Measurements from ENCODE around the gene TDP2.

The TDP2 gene, protein sequence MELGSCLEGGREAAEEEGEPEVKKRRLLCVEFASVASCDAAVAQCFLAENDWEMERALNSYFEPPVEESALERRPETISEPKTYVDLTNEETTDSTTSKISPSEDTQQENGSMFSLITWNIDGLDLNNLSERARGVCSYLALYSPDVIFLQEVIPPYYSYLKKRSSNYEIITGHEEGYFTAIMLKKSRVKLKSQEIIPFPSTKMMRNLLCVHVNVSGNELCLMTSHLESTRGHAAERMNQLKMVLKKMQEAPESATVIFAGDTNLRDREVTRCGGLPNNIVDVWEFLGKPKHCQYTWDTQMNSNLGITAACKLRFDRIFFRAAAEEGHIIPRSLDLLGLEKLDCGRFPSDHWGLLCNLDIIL

DNA sequence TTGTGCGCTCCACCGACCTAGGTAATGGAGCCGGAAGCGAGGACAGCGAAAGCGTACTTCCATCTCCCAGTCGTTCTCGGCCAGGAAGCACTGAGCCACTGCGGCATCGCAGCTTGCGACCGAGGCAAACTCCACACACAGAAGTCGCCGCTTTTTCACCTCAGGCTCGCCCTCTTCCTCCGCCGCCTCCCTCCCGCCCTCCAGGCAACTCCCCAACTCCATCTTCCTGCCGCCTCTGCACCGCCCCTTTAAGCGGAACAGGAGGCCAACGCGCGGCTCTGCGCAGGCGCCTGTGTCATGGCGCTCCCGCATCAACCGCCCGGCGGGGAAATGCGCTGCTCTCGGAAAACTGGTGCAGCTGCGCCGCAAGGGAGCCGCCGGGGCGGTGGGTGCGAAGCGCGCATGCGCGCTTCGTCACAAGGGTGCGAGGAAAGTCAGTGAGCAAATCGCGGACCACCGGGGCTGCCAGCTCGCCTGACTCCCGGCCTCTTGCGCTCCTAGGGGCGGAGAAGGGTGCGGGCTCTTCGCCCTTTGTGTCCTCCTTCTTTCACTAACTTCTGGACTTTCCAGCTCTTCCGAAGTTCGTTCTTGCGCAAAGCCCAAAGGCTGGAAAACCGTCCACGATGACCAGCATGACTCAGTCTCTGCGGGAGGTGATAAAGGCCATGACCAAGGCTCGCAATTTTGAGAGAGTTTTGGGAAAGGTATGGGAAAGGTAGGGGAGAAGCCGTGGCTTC, at the start of gene TDP2, which contains the start of gene ACOT13:
Gene TDP2, minus strand, starts transcription at position 259 of the 737 bp plus-strand sequence. Its CDS starts 37 bp downstream, at position 222.
Gene ACOT13, plus strand, starts transcription at position 437 of the 737 bp plus-strand sequence. Its CDS starts 187 bp downstream, at position 624.
- peak; percentile 96 for DNase-seq (ENCODE audit: low spot score)

DNA sequence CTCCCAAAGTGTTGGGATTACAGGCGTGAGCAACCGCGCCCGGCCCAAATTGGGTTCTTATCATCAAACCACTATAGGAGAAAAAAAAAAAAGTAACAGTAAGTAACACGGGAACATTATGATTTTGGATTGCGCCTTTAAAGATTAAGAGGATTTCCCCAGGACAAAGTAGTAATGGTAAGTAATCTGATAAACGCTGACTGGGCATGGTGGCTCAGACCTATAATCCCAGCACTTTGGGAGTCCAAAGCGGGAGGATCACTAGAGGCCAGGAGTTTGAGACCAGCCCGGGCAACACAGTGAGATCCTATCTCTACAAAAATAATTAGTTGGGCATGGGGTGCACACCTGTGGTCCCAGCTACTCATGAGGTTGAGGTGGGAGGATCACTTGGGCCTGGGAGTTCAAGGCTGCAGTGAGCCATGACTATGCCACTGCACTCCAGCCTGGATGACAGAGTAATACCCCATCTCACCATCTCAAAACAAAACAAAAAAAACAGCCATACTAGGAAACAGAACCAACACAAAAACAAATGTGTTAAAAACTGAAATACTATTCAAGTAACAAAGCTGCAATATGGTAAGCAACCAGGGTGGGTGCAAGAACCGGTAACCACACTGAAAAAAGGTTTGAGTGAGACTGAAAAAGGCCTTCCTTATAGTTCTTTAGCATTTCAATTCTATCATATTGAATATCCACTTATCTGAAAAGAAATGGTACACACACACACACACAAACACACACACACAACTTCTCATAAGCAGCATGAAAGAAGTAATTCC, 44.0 kb upstream of the TDP2 start:
- DNase-seq (ENCODE audit: low spot score), result no peak

- DNase-seq (ENCODE audit: low spot score), result no peak
Observed at GRCh38 chr6:24709014-24709711, 42.5 kb upstream of the TDP2 start.

DNA sequence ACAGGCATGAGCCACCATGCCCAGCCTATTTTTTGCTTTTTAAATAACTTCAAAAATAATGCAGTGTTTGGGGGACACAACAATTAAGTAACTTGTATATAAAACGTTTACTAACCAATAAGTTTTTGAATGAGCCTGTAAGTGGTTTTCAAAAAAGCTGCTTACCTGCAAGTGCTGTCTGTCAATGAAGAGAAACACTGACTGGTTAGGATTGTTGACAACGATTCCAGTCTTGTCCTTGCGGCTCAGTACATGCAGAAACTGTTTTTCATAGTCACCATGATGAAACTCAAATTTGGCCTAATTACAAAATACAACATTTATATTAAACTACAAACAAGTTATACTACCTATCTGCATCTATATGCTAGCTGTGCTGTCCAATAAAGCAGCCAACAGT, 41.9 kb upstream of the TDP2 start:
- no peak for DNase-seq (ENCODE audit: low spot score)

GRCh38 chr6:24704468-24704867, 37.8 kb upstream of the TDP2 start:
- no peak for DNase-seq (ENCODE audit: low spot score)

DNA sequence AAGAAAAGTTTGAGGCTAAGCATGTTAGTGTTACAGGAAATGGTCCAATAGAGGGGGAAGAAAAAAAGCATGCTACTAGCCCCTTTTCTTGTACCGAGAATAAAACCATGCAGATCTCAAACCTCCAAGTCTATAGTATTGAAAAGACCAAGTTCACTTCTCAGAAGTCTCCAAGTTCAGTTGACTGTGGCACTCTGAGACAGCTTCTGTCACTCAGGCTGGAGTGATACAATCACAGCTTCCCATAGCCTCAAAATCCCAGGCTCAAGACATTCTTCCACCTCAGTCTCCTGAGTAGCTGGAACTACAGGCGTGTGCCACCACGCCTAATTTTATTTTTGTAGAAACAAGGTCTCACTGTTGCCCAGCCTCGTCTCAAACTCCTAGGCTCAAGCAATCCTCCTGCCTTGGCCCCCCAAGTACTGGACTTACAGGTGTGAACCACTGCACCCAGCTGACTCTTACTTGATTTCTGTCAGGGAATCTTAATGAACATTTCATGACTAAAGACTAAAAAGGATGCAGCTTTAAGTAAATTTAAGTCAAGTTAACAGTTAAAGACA, 36.1 kb upstream of the TDP2 start:
- no peak for DNase-seq (ENCODE audit: low spot score)

GRCh38 chr6:24699521-24700359, 33.0 kb upstream of the TDP2 start:
- no peak for DNase-seq (ENCODE audit: low spot score)

DNA sequence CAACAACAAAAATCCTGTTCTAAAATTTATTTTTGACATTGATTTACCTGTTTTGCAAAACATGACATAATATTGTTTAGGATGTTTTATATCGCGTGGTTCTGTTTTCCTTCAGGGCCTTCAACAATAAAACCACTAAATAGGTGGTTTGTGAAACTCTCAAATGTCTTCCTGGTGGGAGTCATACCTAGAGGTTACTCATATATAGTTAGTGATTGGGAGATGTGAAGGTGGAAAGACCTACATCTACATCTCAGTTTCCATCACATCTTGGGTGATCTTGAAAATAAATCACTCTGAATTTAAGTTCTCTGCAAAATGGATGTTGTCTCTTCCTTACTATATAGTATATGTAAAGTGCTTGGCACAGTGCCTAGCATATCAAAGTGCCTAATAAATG, 29.4 kb upstream of the TDP2 start:
- peak; percentile 8 for DNase-seq (ENCODE audit: low spot score)

GRCh38 chr6:24695635-24696034, 28.9 kb upstream of the TDP2 start:
- DNase-seq (ENCODE audit: low spot score), result peak; percentile 73

GRCh38 chr6:24694198-24694597, 27.5 kb upstream of the TDP2 start:
- DNase-seq (ENCODE audit: low spot score), result no peak

- no peak for DNase-seq (ENCODE audit: low spot score)
Observed at GRCh38 chr6:24692848-24693592, 26.3 kb upstream of the TDP2 start.

DNA sequence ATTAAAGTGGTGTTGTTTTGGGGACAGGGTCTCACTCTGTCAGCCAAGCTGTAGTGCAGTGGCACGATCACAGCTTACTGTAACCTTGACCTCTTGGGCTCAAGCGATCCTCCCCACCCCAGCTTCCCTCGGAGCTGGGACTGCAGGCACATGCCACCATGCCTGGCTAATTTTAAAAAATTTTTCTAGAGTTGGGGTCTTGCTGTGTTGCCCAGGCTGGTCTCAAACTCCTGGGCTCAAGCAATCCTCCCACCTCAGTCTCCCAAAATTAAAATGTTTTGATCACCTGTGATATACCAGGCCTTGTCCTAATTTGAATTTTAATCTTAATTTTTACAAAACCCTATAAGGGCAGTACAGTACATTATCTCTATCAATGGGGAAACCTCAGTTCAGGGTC, 25.7 kb upstream of the TDP2 start:
- no peak for DNase-seq (ENCODE audit: low spot score)

- no peak for DNase-seq (ENCODE audit: low spot score)
Observed at GRCh38 chr6:24692003-24692402, 25.3 kb upstream of the TDP2 start.

DNA sequence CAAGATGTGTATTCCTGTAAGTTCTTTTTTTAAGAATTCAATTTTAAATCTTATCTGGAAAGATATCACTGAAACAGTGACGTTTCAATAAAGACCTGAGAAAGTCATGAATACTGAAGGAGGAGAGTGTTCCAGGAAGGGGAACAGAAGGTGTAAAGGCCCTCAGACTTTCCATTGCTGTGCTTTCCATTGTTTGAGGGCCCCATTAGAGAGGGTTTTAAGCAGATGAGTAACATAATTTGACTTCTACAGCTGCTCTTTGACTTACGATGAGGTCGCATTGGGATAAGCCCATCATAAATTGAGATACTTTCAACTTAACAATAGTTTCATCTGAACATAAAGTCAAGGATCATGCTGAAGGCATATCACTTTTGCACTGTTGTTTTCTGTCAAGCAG, 24.9 kb upstream of the TDP2 start:
- no peak for DNase-seq (ENCODE audit: low spot score)

- no peak for DNase-seq (ENCODE audit: low spot score)
Observed at GRCh38 chr6:24690593-24690992, 23.9 kb upstream of the TDP2 start.

- no peak for DNase-seq (ENCODE audit: low spot score)
Observed at GRCh38 chr6:24689964-24690363, 23.3 kb upstream of the TDP2 start.

DNA sequence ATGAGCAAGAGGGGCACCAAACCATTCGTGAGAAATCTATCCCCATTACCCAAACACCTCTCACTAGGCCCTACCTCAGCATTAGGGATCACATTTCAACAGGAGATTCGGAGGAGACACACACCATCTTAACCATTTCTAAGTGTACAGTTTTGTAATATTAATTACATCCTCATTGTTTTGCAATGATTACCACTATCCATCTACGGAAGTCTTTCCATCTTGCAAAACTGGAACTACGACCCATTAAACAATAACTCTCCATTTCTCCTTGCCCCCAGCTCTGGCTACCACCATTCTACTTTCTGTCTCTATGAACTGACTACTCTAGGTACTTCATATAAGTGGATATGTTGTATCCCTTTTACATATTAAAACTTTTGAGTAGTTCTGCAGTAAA, 20.2 kb upstream of the TDP2 start:
- DNase-seq (ENCODE audit: low spot score), result no peak

GRCh38 chr6:24686408-24686807, 19.7 kb upstream of the TDP2 start:
- DNase-seq (ENCODE audit: low spot score), result no peak

- no peak for DNase-seq (ENCODE audit: low spot score)
Observed at GRCh38 chr6:24683297-24684296, 16.9 kb upstream of the TDP2 start.

Data from hematopoietic multipotent progenitor cell treated with erythropoietin and hydrocortisone succinate and interleukin-3 and kit ligand, for 17 days (in vitro differentiated cells).